Neural crest cell (in vitro differentiated cells): Measurements from ENCODE around the gene C2CD2. TPM values are rescaled to one million over a fixed set of nuclear protein-coding genes. Genes with fewer than 3 reads are reported as not detected.

Experiments
- DNase-seq: peaks from one replicate; pipeline ENCODE4 v3.0.0; 2021; ENCODE audit warnings: low read depth, mixed read lengths, low spot score
- H3K27ac Mint-ChIP-seq: one replicate; pipeline ENCODE4 v1.8.0; 2021; ENCODE audit warnings: mild to moderate bottlenecking, mixed read lengths; ENCODE audit not compliant: unreplicated experiment
- H3K27me3 Mint-ChIP-seq: 2 replicates; pipeline ENCODE4 v1.8.0; 2021; ENCODE audit warnings: low read depth, mild to moderate bottlenecking, mixed read lengths
- H3K36me3 Mint-ChIP-seq: 2 replicates; pipeline ENCODE4 v1.8.0; 2021; ENCODE audit warnings: low read depth, mild to moderate bottlenecking, mixed read lengths
- H3K4me1 Mint-ChIP-seq: 2 replicates; pipeline ENCODE4 v1.8.0; 2021; ENCODE audit warnings: mixed read lengths
- H3K4me3 Mint-ChIP-seq: one replicate; pipeline ENCODE4 v1.8.0; 2021; ENCODE audit warnings: mild to moderate bottlenecking, mixed read lengths
- H3K9me3 Mint-ChIP-seq: 2 replicates; pipeline ENCODE4 v1.8.0; 2021; ENCODE audit warnings: mixed read lengths
- CTCF ChIP-seq: fragments of 200-600 bp; sonication (generic); conservative IDR thresholded peaks from 2 replicates; pipeline ENCODE4 v1.5.0; 2021; ENCODE audit warnings: antibody characterized with exemption, mild to moderate bottlenecking
- total RNA-seq: library from RNA; stranded (reverse); gene quantifications from 2 replicates; pipeline ENCODE4 v1.2.1, GENCODE V29; 2021

C2CD2 gene
- total RNA-seq, 1 donor from 2014 or later = 13.0 TPM

GRCh38 chr21:41883582-41883981, 70.2 kb downstream of the C2CD2 start:
- H3K4me3 Mint-ChIP-seq = peak overlapping the region; percentile 69
- no peaks in the 10 kb centered on the region for H3K36me3 Mint-ChIP-seq
- no peak for TF ChIP-seq CTCF
- no peaks in the 10 kb centered on the region for H3K27me3 Mint-ChIP-seq
- no peak overlapping the region for H3K27ac Mint-ChIP-seq
- DNase-seq = no peak
- no peaks in the 10 kb centered on the region for H3K9me3 Mint-ChIP-seq
- H3K4me1 Mint-ChIP-seq = peaks cover 9% of the 10 kb centered on the region

GRCh38 chr21:41881051-41881450, 72.8 kb downstream of the C2CD2 start:
- H3K27ac Mint-ChIP-seq = no peak overlapping the region
- H3K27me3 Mint-ChIP-seq = no peaks in the 10 kb centered on the region
- H3K4me1 Mint-ChIP-seq = peaks cover 22% of the 10 kb centered on the region
- H3K9me3 Mint-ChIP-seq = no peaks in the 10 kb centered on the region
- H3K4me3 Mint-ChIP-seq = peak overlapping the region; percentile 89
- TF ChIP-seq CTCF = no peak
- DNase-seq = no peak
- H3K36me3 Mint-ChIP-seq = no peaks in the 10 kb centered on the region

DNA sequence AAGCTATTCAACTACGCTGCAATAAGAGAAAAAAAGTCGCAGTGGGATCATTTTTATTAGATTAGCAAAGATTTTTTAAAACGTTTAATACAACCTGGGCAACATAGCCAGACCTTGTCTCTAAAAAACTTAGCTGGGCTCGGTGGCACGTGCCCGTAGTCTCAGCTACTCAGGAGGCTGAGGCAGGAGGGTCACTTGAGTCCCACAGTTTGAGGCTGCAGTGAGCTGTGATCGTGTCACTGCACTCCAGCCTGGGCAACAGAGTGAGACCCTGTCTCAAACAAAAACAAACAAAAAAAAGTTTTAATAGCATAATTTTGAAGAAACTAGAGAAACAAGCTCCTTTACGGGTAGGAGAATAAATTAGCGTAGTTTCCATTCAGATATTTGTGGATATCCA, 73.7 kb downstream of the C2CD2 start:
- no peaks in the 10 kb centered on the region for H3K36me3 Mint-ChIP-seq
- no peak for TF ChIP-seq CTCF
- peak overlapping the region; percentile 89 for H3K4me3 Mint-ChIP-seq
- no peak overlapping the region for H3K27ac Mint-ChIP-seq
- no peak for DNase-seq
- peaks cover 22% of the 10 kb centered on the region for H3K4me1 Mint-ChIP-seq
- no peaks in the 10 kb centered on the region for H3K27me3 Mint-ChIP-seq
- no peaks in the 10 kb centered on the region for H3K9me3 Mint-ChIP-seq

- peak within 1 kb of the TSS; percentile 96 for H3K27ac Mint-ChIP-seq
- no peaks in the 10 kb centered on the region for H3K9me3 Mint-ChIP-seq
These were observed 74.4 kb downstream of the C2CD2 start, which contains the start of gene PRDM15 for GRCh38 chr21:41879190-41879998. Gene PRDM15, minus strand, starts transcription at chr21:41879344. Its CDS starts 18,981 bp downstream, at chr21:41860363.

GRCh38 chr21:41878831-41879189, 75.0 kb downstream of the C2CD2 start:
- peak; percentile 65 for DNase-seq
- H3K4me1 Mint-ChIP-seq = peaks cover 22% of the 10 kb centered on the region

More at GRCh38 chr21:41879190-41879998, 74.4 kb downstream of the C2CD2 start, which contains the start of gene PRDM15:
- TF ChIP-seq CTCF = no peak
- Mint-ChIP-seq H3K27me3 (no peaks in the 10 kb centered on the region), H3K4me3 (peak within 1 kb of the TSS; percentile 89), H3K4me1 (peaks cover 22% of the 10 kb centered on the region), H3K36me3 (no peaks in the 10 kb centered on the region)
- DNase-seq = peak; percentile 79

More at GRCh38 chr21:41878831-41879189, 75.0 kb downstream of the C2CD2 start:
- H3K27me3 Mint-ChIP-seq = no peaks in the 10 kb centered on the region
- no peaks in the 10 kb centered on the region for H3K36me3 Mint-ChIP-seq
- H3K27ac Mint-ChIP-seq = no peak overlapping the region
- no peak overlapping the region for H3K4me3 Mint-ChIP-seq
- TF ChIP-seq CTCF = no peak
- no peaks in the 10 kb centered on the region for H3K9me3 Mint-ChIP-seq
